Ascending aorta (tissue), 2 donors: ENCODE results near the gene SORCS3. TPM values are rescaled to one million over a fixed set of nuclear protein-coding genes. Genes with fewer than 3 reads are reported as not detected.

Experiments
- DNase-seq, 2 donors: peaks; one replicate each; pipeline ENCODE4 v3.0.0-alpha.2; 2019; ENCODE audit warnings: low spot score in 2 of 2
- H3K27ac ChIP-seq, 2 donors: fragments of 200-600 bp; sonication (generic); one replicate each; pipeline ENCODE4 v1.5.1; 2016 to 2017; ENCODE audit warnings: mild to moderate bottlenecking in 1 of 2
- H3K27me3 ChIP-seq: fragments of 200-600 bp; sonication (generic); one replicate; pipeline ENCODE4 v1.5.1; 2017
- H3K36me3 ChIP-seq, 2 donors: fragments of 200-600 bp; sonication (generic); one replicate each; pipeline ENCODE4 v1.5.1; 2016
- H3K4me1 ChIP-seq, 2 donors: fragments of 200-600 bp; sonication (generic); one replicate each; pipeline ENCODE4 v1.5.1; 2016 to 2017; ENCODE audit warnings: mild to moderate bottlenecking in 1 of 2
- H3K4me3 ChIP-seq, 2 donors: fragments of 200-600 bp; sonication (generic); one replicate each; pipeline ENCODE4 v1.5.1; 2016 to 2017; ENCODE audit warnings: mild to moderate bottlenecking in 1 of 2
- H3K9me3 ChIP-seq, 2 donors: fragments of 200-600 bp; sonication (generic); one replicate each; pipeline ENCODE4 v1.5.1; 2016
- CTCF ChIP-seq, 3 experiments: fragments of 200-600 bp in 2 of 3; fragments of 450-650 bp in 1 of 3; sonication (generic) in 2 of 3; IDR thresholded peaks; one replicate each; pipeline ENCODE4 v1.5.1; 2016 to 2019; ENCODE audit warnings: antibody characterized with exemption in 3 of 3, mild to moderate bottlenecking in 1 of 3, moderate library complexity in 1 of 3
- intact Hi-C: fragments of 100-400 bp; cut with DNase I; formaldehyde crosslinking; loops from one replicate; pipeline ENCODE4 v1.15.1; 2023
- total RNA-seq: library from RNA; depleted of rRNA; stranded (reverse); fragments of >200 nt; gene quantifications from one replicate; pipeline ENCODE4 v1.1.0, GENCODE V29; 2016

The SORCS3 gene
- total RNA-seq, 1 donor from 2014 or later: not detected

DNA sequence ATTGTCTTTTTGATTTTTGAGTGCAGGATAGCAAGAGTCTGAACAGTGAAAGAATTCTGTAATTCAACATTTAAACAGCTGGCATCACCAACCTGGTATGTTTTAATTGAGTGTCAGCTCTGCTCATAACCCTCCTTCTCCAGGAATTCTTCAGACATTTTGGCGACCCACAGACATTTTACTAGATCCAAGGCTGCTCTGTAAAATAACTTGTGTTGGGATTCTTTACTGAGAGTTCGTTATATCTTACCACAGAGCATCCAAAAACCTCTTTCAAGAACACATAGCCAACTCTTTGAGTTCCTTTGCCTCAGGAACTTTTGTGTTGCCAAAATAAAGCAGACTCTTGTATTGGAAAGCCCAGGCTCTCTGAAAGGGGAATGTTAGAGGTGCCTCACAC is 27.7 kb upstream of the SORCS3 start:
- Histone ChIP-seq H3K9me3 (no peaks in the 10 kb centered on the region), H3K4me1 (no peaks in the 10 kb centered on the region), H3K36me3 (no peaks in the 10 kb centered on the region), H3K27ac (no peak overlapping the region), H3K27me3 (no peaks in the 10 kb centered on the region), H3K4me3 (no peak overlapping the region)
- no peak for TF ChIP-seq CTCF (IDR thresholded peaks at IDR 0.05)
- DNase-seq: no peak
- intact Hi-C loops: no loop called here

- Histone ChIP-seq H3K4me3 (no peak overlapping the region), H3K27me3 (no peaks in the 10 kb centered on the region), H3K27ac (no peak overlapping the region), H3K36me3 (no peaks in the 10 kb centered on the region), H3K9me3 (no peaks in the 10 kb centered on the region), H3K4me1 (no peaks in the 10 kb centered on the region)
- no peak for TF ChIP-seq CTCF (IDR thresholded peaks at IDR 0.05)
- intact Hi-C loops: no loop called here
- DNase-seq: no peak
Observed at GRCh38 chr10:104614245-104614831, 26.8 kb upstream of the SORCS3 start.

DNA sequence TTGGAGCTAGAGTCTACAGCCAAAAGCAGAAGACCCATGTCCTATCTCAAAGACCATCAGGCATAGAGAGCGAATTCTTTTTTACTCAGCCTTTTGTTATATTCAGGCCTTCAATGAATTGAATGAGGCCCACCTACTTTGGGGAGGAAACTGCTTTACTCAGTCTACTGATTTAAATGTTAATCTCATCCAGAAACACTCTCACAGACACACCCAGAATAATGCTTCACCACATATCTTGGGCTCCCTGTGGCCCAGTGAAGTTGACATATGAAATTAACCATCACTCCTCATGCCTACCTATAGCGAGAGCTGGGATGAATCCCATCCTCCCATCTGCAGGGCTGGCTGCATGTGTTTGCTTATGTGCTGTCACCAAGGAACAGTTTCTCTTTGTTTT is 26.0 kb upstream of the SORCS3 start:
- DNase-seq: no peak
- no peak overlapping the region for H3K4me3 ChIP-seq
- no peak overlapping the region for H3K27ac ChIP-seq
- H3K4me1 ChIP-seq: no peaks in the 10 kb centered on the region
- intact Hi-C loops: no loop called here
- no peaks in the 10 kb centered on the region for H3K36me3 ChIP-seq
- TF ChIP-seq CTCF (IDR thresholded peaks at IDR 0.05): no peak
- no peaks in the 10 kb centered on the region for H3K9me3 ChIP-seq
- H3K27me3 ChIP-seq: no peaks in the 10 kb centered on the region

DNA sequence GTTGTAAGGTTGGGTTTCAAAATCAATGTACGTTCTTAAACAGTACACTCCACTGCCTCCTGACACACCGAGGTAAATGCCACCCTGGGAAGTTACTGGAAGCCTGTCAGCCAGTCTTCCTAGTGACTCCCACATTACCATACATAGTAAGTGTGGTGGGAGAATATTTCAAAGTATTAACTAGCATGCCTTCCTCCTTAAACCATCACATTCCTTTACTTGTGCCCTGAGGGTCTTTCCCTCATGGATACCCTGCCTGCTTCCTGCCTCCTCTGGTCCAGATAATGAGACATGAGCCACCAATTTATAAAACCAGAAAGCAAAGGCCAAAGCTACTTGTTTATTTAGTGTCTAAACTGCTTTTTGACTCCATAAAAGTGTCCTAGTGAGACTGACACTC is 23.3 kb upstream of the SORCS3 start:
- intact Hi-C loops: no loop called here

DNA sequence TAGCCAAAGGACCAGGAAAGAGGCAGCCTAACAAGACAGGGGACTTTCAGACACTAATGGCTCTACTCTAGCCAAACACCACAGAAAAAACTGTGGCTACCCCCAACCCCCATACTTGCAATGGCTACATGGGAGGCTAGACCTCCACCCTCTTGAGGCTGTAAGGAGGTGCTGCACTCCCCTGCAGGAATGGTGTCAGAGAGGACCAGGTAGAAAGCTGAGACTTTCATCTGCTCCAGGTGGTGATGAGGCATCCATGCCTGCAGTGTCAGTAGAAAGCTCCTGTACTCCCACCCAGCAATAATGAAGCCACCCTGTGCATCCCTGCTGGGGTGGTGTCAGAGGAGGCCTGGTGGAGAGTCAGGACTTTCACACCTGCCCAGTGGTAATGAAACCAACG is 18.9 kb upstream of the SORCS3 start:
- no peak for DNase-seq
- H3K27ac ChIP-seq: no peak overlapping the region
- intact Hi-C loops: no loop called here
- no peaks in the 10 kb centered on the region for H3K4me1 ChIP-seq
- no peak overlapping the region for H3K4me3 ChIP-seq
- TF ChIP-seq CTCF (IDR thresholded peaks at IDR 0.05): no peak
- H3K36me3 ChIP-seq: no peaks in the 10 kb centered on the region
- H3K9me3 ChIP-seq: no peaks in the 10 kb centered on the region
- no peaks in the 10 kb centered on the region for H3K27me3 ChIP-seq

More for the DNA sequence above, 23.3 kb upstream of the SORCS3 start:
- H3K27me3 ChIP-seq: no peaks in the 10 kb centered on the region
- H3K27ac ChIP-seq: no peak overlapping the region
- H3K4me3 ChIP-seq: no peak overlapping the region
- TF ChIP-seq CTCF (IDR thresholded peaks at IDR 0.05): no peak
- no peak for DNase-seq
- H3K9me3 ChIP-seq: no peaks in the 10 kb centered on the region
- no peaks in the 10 kb centered on the region for H3K4me1 ChIP-seq
- H3K36me3 ChIP-seq: no peaks in the 10 kb centered on the region
